ENCODE measurements around the gene PTGDS. TPM values are rescaled to one million over a fixed set of nuclear protein-coding genes. Genes with fewer than 3 reads are reported as not detected.

The PTGDS gene
- total RNA-seq, 1 experiment from 2014 or later: 2.2 TPM

DNA sequence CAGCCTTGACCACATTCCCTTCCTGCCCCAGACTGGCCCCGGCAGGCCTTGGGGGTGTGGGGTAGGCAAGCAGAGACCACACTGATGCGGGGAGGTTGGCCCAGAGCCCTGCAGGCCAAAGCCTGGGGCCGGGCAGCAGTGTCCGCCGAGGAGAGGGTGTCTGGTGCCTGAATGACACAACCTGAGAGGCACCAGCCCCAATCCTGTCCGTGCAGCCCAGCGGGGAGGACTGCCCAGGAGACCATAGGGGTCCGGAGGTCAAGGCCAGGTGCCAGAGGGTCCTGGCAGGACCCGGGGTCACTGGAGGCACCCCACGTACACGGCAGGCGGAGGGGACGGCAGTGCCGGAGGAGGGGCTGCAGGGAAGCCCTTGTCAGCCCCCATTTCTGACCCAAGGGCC is 5.6 kb upstream of the PTGDS start:
- CTCF ChIA-PET: interaction anchor here (0.5 to 4.5 kb wide), 4 partner anchors 24 to 63 kb away, joined by 3 to 19 read pairs (median 12); no protein-coding TSS in a partner anchor
- DNase-seq (ENCODE audit: low spot score): no peak

DNA sequence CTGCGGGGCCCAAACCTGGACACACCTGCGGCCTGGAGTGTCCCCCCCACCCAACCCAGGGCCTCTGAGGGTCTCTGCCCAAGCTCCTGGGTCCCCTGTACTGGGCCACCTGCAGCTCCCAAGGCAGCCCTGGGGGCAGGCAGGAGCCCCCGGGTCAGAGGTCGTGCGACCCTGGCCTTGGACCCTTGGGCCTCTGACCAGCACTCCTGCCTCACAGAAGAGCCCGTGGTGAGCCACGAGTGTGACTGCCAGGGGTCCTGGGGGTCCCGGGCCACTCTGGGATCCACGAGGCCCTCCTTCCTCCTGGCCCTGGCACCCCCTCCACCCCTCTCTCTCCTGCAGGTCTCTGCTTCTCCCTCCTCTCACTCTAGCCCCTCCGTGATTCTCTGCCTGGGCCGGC is 5.0 kb upstream of the PTGDS start:
- Mint-ChIP-seq H3K27me3 (ENCODE audit: low read depth) (peaks cover under 1% of the 10 kb centered on the region; the same call in 1 of the 2 replicates), H3K27ac (no peak overlapping the region), H3K4me1 (peaks cover under 1% of the 10 kb centered on the region; the same call in 1 of the 2 replicates), H3K9me3 (no peaks in the 10 kb centered on the region), H3K4me3 (no peak overlapping the region), H3K36me3 (no peaks in the 10 kb centered on the region)
- no peak for TF ChIP-seq TP53 (CRISPR knock-in tag; IDR thresholded peaks at IDR 0.05)
- TF ChIP-seq, protein P1, sequence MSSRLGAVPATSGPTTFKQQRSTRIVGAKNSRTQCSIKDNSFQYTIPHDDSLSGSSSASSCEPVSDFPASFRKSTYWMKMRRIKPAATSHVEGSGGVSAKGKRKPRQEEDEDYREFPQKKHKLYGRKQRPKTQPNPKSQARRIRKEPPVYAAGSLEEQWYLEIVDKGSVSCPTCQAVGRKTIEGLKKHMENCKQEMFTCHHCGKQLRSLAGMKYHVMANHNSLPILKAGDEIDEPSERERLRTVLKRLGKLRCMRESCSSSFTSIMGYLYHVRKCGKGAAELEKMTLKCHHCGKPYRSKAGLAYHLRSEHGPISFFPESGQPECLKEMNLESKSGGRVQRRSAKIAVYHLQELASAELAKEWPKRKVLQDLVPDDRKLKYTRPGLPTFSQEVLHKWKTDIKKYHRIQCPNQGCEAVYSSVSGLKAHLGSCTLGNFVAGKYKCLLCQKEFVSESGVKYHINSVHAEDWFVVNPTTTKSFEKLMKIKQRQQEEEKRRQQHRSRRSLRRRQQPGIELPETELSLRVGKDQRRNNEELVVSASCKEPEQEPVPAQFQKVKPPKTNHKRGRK (CRISPR knock-in tag; IDR thresholded peaks at IDR 0.05; ENCODE audit: borderline replicate concordance): no peak
- TF ChIP-seq NR1H2 (CRISPR knock-in tag; IDR thresholded peaks at IDR 0.05): no peak
- TF ChIP-seq GTF2I (CRISPR knock-in tag; conservative IDR thresholded peaks at IDR 0.05): no peak
- no peak for TF ChIP-seq ZNF263 (CRISPR knock-in tag; IDR thresholded peaks at IDR 0.05; ENCODE audit: low read depth)
- TF ChIP-seq ESRRA (CRISPR knock-in tag; IDR thresholded peaks at IDR 0.05; ENCODE audit: borderline replicate concordance): no peak
- TF ChIP-seq, protein P2, sequence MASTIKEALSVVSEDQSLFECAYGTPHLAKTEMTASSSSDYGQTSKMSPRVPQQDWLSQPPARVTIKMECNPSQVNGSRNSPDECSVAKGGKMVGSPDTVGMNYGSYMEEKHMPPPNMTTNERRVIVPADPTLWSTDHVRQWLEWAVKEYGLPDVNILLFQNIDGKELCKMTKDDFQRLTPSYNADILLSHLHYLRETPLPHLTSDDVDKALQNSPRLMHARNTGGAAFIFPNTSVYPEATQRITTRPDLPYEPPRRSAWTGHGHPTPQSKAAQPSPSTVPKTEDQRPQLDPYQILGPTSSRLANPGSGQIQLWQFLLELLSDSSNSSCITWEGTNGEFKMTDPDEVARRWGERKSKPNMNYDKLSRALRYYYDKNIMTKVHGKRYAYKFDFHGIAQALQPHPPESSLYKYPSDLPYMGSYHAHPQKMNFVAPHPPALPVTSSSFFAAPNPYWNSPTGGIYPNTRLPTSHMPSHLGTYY (CRISPR knock-in tag; IDR thresholded peaks at IDR 0.05): no peak
- POLR2A ChIA-PET: no interaction called here
- CTCF ChIA-PET: interaction anchor here (2.1 to 3.1 kb wide), 2 partner anchors 24 to 57 kb away, joined by 6 to 17 read pairs; no protein-coding TSS in a partner anchor
- ATAC-seq: no peak
- DNase-seq (ENCODE audit: low spot score): no peak

More for the DNA sequence above, 5.6 kb upstream of the PTGDS start:
- no peaks in the 10 kb centered on the region for H3K9me3 Mint-ChIP-seq
- no peak for ATAC-seq
- H3K36me3 Mint-ChIP-seq: no peaks in the 10 kb centered on the region
- H3K4me3 Mint-ChIP-seq: no peak overlapping the region
- TF ChIP-seq, protein P3, sequence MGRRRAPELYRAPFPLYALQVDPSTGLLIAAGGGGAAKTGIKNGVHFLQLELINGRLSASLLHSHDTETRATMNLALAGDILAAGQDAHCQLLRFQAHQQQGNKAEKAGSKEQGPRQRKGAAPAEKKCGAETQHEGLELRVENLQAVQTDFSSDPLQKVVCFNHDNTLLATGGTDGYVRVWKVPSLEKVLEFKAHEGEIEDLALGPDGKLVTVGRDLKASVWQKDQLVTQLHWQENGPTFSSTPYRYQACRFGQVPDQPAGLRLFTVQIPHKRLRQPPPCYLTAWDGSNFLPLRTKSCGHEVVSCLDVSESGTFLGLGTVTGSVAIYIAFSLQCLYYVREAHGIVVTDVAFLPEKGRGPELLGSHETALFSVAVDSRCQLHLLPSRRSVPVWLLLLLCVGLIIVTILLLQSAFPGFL (CRISPR knock-in tag; IDR thresholded peaks at IDR 0.05; ENCODE audit: borderline replicate concordance): no peak
- no peak for TF ChIP-seq CREB1 (CRISPR knock-in tag; IDR thresholded peaks at IDR 0.05)
- no peak for TF ChIP-seq JUN (CRISPR knock-in tag; IDR thresholded peaks at IDR 0.05)
- TF ChIP-seq CBFB (CRISPR knock-in tag; IDR thresholded peaks at IDR 0.05; ENCODE audit: low read depth): no peak
- TF ChIP-seq ZNF671 (CRISPR knock-in tag; IDR thresholded peaks at IDR 0.05): no peak
- no peak for TF ChIP-seq SMAD4 (CRISPR knock-in tag; IDR thresholded peaks at IDR 0.05)
- TF ChIP-seq MYBL2 (CRISPR knock-in tag; IDR thresholded peaks at IDR 0.05): no peak
- TF ChIP-seq, protein P4, sequence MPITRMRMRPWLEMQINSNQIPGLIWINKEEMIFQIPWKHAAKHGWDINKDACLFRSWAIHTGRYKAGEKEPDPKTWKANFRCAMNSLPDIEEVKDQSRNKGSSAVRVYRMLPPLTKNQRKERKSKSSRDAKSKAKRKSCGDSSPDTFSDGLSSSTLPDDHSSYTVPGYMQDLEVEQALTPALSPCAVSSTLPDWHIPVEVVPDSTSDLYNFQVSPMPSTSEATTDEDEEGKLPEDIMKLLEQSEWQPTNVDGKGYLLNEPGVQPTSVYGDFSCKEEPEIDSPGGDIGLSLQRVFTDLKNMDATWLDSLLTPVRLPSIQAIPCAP (CRISPR knock-in tag; IDR thresholded peaks at IDR 0.05): no peak
- TF ChIP-seq, protein P5, sequence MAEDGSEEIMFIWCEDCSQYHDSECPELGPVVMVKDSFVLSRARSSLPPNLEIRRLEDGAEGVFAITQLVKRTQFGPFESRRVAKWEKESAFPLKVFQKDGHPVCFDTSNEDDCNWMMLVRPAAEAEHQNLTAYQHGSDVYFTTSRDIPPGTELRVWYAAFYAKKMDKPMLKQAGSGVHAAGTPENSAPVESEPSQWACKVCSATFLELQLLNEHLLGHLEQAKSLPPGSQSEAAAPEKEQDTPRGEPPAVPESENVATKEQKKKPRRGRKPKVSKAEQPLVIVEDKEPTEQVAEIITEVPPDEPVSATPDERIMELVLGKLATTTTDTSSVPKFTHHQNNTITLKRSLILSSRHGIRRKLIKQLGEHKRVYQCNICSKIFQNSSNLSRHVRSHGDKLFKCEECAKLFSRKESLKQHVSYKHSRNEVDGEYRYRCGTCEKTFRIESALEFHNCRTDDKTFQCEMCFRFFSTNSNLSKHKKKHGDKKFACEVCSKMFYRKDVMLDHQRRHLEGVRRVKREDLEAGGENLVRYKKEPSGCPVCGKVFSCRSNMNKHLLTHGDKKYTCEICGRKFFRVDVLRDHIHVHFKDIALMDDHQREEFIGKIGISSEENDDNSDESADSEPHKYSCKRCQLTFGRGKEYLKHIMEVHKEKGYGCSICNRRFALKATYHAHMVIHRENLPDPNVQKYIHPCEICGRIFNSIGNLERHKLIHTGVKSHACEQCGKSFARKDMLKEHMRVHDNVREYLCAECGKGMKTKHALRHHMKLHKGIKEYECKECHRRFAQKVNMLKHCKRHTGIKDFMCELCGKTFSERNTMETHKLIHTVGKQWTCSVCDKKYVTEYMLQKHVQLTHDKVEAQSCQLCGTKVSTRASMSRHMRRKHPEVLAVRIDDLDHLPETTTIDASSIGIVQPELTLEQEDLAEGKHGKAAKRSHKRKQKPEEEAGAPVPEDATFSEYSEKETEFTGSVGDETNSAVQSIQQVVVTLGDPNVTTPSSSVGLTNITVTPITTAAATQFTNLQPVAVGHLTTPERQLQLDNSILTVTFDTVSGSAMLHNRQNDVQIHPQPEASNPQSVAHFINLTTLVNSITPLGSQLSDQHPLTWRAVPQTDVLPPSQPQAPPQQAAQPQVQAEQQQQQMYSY (CRISPR knock-in tag; IDR thresholded peaks at IDR 0.05): no peak
- TF ChIP-seq, protein P6, sequence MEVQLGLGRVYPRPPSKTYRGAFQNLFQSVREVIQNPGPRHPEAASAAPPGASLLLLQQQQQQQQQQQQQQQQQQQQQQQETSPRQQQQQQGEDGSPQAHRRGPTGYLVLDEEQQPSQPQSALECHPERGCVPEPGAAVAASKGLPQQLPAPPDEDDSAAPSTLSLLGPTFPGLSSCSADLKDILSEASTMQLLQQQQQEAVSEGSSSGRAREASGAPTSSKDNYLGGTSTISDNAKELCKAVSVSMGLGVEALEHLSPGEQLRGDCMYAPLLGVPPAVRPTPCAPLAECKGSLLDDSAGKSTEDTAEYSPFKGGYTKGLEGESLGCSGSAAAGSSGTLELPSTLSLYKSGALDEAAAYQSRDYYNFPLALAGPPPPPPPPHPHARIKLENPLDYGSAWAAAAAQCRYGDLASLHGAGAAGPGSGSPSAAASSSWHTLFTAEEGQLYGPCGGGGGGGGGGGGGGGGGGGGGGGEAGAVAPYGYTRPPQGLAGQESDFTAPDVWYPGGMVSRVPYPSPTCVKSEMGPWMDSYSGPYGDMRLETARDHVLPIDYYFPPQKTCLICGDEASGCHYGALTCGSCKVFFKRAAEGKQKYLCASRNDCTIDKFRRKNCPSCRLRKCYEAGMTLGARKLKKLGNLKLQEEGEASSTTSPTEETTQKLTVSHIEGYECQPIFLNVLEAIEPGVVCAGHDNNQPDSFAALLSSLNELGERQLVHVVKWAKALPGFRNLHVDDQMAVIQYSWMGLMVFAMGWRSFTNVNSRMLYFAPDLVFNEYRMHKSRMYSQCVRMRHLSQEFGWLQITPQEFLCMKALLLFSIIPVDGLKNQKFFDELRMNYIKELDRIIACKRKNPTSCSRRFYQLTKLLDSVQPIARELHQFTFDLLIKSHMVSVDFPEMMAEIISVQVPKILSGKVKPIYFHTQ (CRISPR knock-in tag; IDR thresholded peaks at IDR 0.05): no peak
- no peak overlapping the region for H3K27ac Mint-ChIP-seq
- no peaks in the 10 kb centered on the region for H3K27me3 Mint-ChIP-seq (ENCODE audit: low read depth)
- POLR2A ChIA-PET: no interaction called here
- no peaks in the 10 kb centered on the region for H3K4me1 Mint-ChIP-seq
